T-cell (primary cell): ENCODE data around the gene COX6B1. TPM values are rescaled to one million over a fixed set of nuclear protein-coding genes. Genes with fewer than 3 reads are reported as not detected.

Experiments used
- ATAC-seq, 4 experiments: fragments of 200-7000 bp in 3 of 4; fragments of 150-1000 bp in 1 of 4; cut with Tn5 transposase; replicated peaks in 1 of 4; 1 replicate in 3 of 4; 2 replicates in 1 of 4; pipeline ENCODE4 v1.10.0; 2021; ENCODE audit warnings: moderate library complexity in 3 of 4, mild to moderate bottlenecking in 2 of 4, moderate number of reproducible peaks in 1 of 4
- CTCF ChIA-PET, 2 donors: fragments of 300-600 bp; sonication (Branson Sonifier 250); formaldehyde crosslinking; loops; one replicate each; lab custom pipeline; 2022; ENCODE audit warnings: antibody characterized with exemption in 2 of 2; lab: Charles Lee
- POLR2A ChIA-PET, 2 donors: fragments of 300-600 bp; sonication (Branson Sonifier 250); formaldehyde crosslinking; loops; one replicate each; lab custom pipeline; 2022; ENCODE audit warnings: antibody characterized with exemption in 2 of 2; lab: Charles Lee
- DNase-seq, 35 experiments: peaks; one replicate each; pipeline versions ENCODE4 v3.0.0 to v3.0.0-alpha.2; 2013 to 2023
- H3K27ac ChIP-seq: one replicate; pipeline ENCODE4 v1.5.1; 2013; ENCODE audit warnings: low read length
- H3K27me3 ChIP-seq, 2 experiments: replicated peaks in 1 of 2; 1 replicate in 1 of 2; 2 replicates in 1 of 2; pipeline versions ENCODE4 v1.6.1 to v1.7.0; 2013; ENCODE audit warnings: low read length in 1 of 2, mixed read lengths in 1 of 2; ENCODE audit not compliant: control insufficient read depth in 2 of 2, insufficient read depth in 2 of 2; ENCODE audit errors: extremely low read depth in 1 of 2
- H3K36me3 ChIP-seq, 2 donors: 1 replicate in 1 of 2; 2 replicates in 1 of 2; pipeline versions ENCODE4 v1.6.1 to v1.7.0; 2013; ENCODE audit warnings: low read length in 1 of 2; ENCODE audit not compliant: control insufficient read depth in 2 of 2, insufficient read depth in 1 of 2; ENCODE audit errors: extremely low read depth in 1 of 2
- H3K4me1 ChIP-seq, 2 experiments: 1 replicate in 1 of 2; 2 replicates in 1 of 2; pipeline versions ENCODE4 v1.6.1 to v1.7.0; 2013; ENCODE audit warnings: low read length in 2 of 2, mixed read lengths in 1 of 2; ENCODE audit not compliant: insufficient read depth in 2 of 2, control insufficient read depth in 1 of 2; ENCODE audit errors: extremely low read depth in 1 of 2
- H3K4me3 ChIP-seq, 2 donors: 1 replicate in 1 of 2; 2 replicates in 1 of 2; pipeline versions ENCODE4 v1.5.1 to v1.7.0; 2013; ENCODE audit warnings: mild to moderate bottlenecking in 2 of 2, low read length in 1 of 2, moderate library complexity in 1 of 2; ENCODE audit not compliant: control insufficient read depth in 1 of 2; ENCODE audit errors: extremely low read depth in 1 of 2
- H3K9me3 ChIP-seq: 2 replicates; pipeline ENCODE4 v1.7.0; 2013
- H3K27ac Mint-ChIP-seq, 2 donors: one replicate each; pipeline ENCODE4 v1.8.0; 2020 to 2021; ENCODE audit warnings: mild to moderate bottlenecking in 2 of 2, mixed read lengths in 2 of 2
- H3K27me3 Mint-ChIP-seq, 2 donors: one replicate each; pipeline ENCODE4 v1.8.0; 2021 to 2022; ENCODE audit warnings: mixed read lengths in 2 of 2
- H3K36me3 Mint-ChIP-seq: one replicate; pipeline ENCODE4 v1.8.0; 2021; ENCODE audit warnings: mixed read lengths
- H3K4me1 Mint-ChIP-seq, 3 donors: one replicate each; pipeline ENCODE4 v1.8.0; 2020 to 2022; ENCODE audit warnings: mixed read lengths in 3 of 3, mild to moderate bottlenecking in 1 of 3
- H3K4me3 Mint-ChIP-seq, 3 donors: one replicate each; pipeline ENCODE4 v1.8.0; 2020 to 2022; ENCODE audit warnings: mild to moderate bottlenecking in 3 of 3, mixed read lengths in 3 of 3, moderate library complexity in 3 of 3
- H3K9me3 Mint-ChIP-seq, 3 donors: one replicate each; pipeline ENCODE4 v1.8.0; 2020 to 2022; ENCODE audit warnings: mixed read lengths in 3 of 3
- WGBS: methylation state at CpG from one replicate; pipeline ENCODE4 v1.1.5; 2013; ENCODE audit warnings: missing lambda C conversion rate; ENCODE audit not compliant: insufficient coverage; 5-methylcytosine and 5-hydroxymethylcytosine counted together
- total RNA-seq, 35 experiments: library from RNA in 6 of 35; stranded (reverse) in 6 of 35; fragments of 120-200 nt in 1 of 35; gene quantifications; one replicate each; pipeline versions ENCODE4 v1.2.1 to v1.2.4 and lab custom pipeline; 2013 to 2026

COX6B1 gene
- total RNA-seq, 5 donors from 2014 or later (not counting 1 experiment from before 2014, with no cell fraction given) = 199 to 248 (median 225) TPM

DNA sequence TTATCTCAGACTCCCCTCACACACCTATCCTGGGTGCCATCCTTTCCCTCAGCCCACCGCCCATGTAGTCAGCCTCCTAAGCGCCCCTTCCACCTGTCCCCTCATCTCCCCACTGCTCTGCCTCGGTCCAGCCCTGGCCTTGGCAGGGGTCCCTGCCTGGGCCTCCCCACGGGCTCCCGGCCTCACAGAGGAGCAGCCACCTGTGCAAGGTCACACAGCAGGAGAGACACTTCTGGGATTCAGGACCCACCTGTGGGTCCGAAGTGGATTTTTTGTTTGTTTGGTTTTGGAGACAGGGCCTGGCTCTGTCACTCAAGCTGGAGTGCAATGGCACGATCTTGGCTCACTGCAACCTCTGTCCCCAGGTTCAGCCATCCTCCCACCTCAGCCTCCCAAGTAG is 17.5 kb downstream of the COX6B1 start:
- peaks cover 0 to 2% (median 0%) of the 10 kb centered on the region in 3 donors for H3K4me1 Mint-ChIP-seq
- H3K36me3 ChIP-seq = peaks cover 21 to 40% of the 10 kb centered on the region in 2 donors
- 33% methylated on average over 3 of the region's 7 CpGs for WGBS
- no peaks in the 10 kb centered on the region for H3K9me3 Mint-ChIP-seq
- ATAC-seq = no peak
- no peak overlapping the region for H3K27ac ChIP-seq
- no peak for DNase-seq
- no peaks in the 10 kb centered on the region for H3K9me3 ChIP-seq
- H3K4me3 ChIP-seq = no peak overlapping the region
- ChIA-PET CTCF (no interaction called here), POLR2A (no interaction called here)
- no peaks in the 10 kb centered on the region for H3K4me1 ChIP-seq
- peaks cover 0 to 7% of the 10 kb centered on the region in 2 experiments for H3K27me3 ChIP-seq
- H3K27ac Mint-ChIP-seq = no peak overlapping the region
- H3K4me3 Mint-ChIP-seq = no peak overlapping the region
- H3K36me3 Mint-ChIP-seq = peaks cover 16% of the 10 kb centered on the region
- peaks cover 5 to 12% of the 10 kb centered on the region in 2 donors for H3K27me3 Mint-ChIP-seq

GRCh38 chr19:35666251-35666913 is 18.3 kb downstream of the COX6B1 start, which contains the start of gene UPK1A:
Gene UPK1A (plus strand): TSS chr19:35666517. CDS start chr19:35666813, 296 bp downstream.
- Mint-ChIP-seq H3K4me1 (peaks cover 0 to 2% (median 0%) of the 10 kb centered on the region in 3 donors), H3K36me3 (peaks cover 14% of the 10 kb centered on the region), H3K27me3 (peaks cover 5 to 13% of the 10 kb centered on the region in 2 donors), H3K9me3 (no peaks in the 10 kb centered on the region), H3K4me3 (no peak within 1 kb of the TSS), H3K27ac (no peak within 1 kb of the TSS)
- H3K27ac ChIP-seq = no peak within 1 kb of the TSS
- CTCF ChIA-PET = no interaction called here
- 87% methylated on average over 11 of the region's 16 CpGs for WGBS
- POLR2A ChIA-PET = no interaction called here
- H3K36me3 ChIP-seq = peaks cover 17 to 36% of the 10 kb centered on the region in 2 donors
- DNase-seq = no peak
- no peak within 1 kb of the TSS for H3K4me3 ChIP-seq
- ATAC-seq = no peak
- H3K9me3 ChIP-seq = no peaks in the 10 kb centered on the region
- H3K27me3 ChIP-seq = peaks cover 0 to 14% of the 10 kb centered on the region in 2 experiments
- no peaks in the 10 kb centered on the region for H3K4me1 ChIP-seq

- Mint-ChIP-seq H3K4me3 (no peak overlapping the region), H3K4me1 (peaks cover 8 to 10% (median 8%) of the 10 kb centered on the region in 3 donors), H3K27me3 (peaks cover 14 to 36% of the 10 kb centered on the region in 2 donors), H3K36me3 (no peaks in the 10 kb centered on the region), H3K9me3 (no peaks in the 10 kb centered on the region), H3K27ac (peak overlapping the region in 1 of 2 donors; percentile 70)
- Histone ChIP-seq H3K27ac (no peak overlapping the region), H3K36me3 (peaks cover 7 to 12% of the 10 kb centered on the region in 2 donors), H3K27me3 (peaks cover 9 to 36% of the 10 kb centered on the region in 2 experiments), H3K4me1 (peaks cover 4 to 13% of the 10 kb centered on the region in 2 experiments), H3K9me3 (no peaks in the 10 kb centered on the region), H3K4me3 (no peak overlapping the region)
- DNase-seq = no peak
- CTCF ChIA-PET = no interaction called here
- POLR2A ChIA-PET = no interaction called here
- 72% methylated on average over 6 of the region's 6 CpGs for WGBS
- ATAC-seq = no peak
These were observed 21.4 kb downstream of the COX6B1 start for GRCh38 chr19:35669566-35669965.

DNA sequence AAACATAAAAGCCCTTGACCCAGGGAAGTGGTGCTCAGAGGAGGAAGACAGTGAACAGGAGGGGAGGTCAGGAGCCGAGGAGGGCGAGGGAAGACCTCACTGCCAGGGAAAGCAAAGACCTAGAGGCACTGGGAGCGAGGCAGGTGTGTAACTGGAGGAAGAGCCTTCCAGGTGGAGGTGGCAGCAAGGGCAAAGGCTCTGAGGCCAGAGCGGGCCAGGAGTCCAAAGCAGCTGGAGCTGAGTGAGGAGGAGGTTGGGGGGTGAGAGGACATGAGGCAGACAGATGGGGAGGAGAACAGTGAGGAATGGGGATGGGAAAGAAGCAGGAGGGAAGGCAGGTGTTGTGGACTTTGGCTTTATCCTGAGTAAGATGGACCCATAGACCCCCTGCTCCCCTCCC is 21.9 kb downstream of the COX6B1 start:
- no peak for DNase-seq
- no peak overlapping the region for H3K4me3 Mint-ChIP-seq
- ChIA-PET POLR2A (no interaction called here), CTCF (no interaction called here)
- no peak overlapping the region for H3K27ac Mint-ChIP-seq
- peaks cover 14 to 36% of the 10 kb centered on the region in 2 donors for H3K27me3 Mint-ChIP-seq
- WGBS = 76% methylated on average over 4 of the region's 4 CpGs
- Histone ChIP-seq H3K4me1 (peaks cover 4 to 13% of the 10 kb centered on the region in 2 experiments), H3K36me3 (peaks cover 7 to 8% of the 10 kb centered on the region in 2 donors), H3K27me3 (peaks cover 9 to 39% of the 10 kb centered on the region in 2 experiments), H3K27ac (no peak overlapping the region), H3K9me3 (no peaks in the 10 kb centered on the region), H3K4me3 (no peak overlapping the region)
- ATAC-seq = no peak
- no peaks in the 10 kb centered on the region for H3K9me3 Mint-ChIP-seq
- H3K4me1 Mint-ChIP-seq = peaks cover 8 to 10% (median 8%) of the 10 kb centered on the region in 3 donors
- H3K36me3 Mint-ChIP-seq = no peaks in the 10 kb centered on the region

GRCh38 chr19:35670686-35671085 is 22.6 kb downstream of the COX6B1 start:
- Histone ChIP-seq H3K36me3 (peaks cover under 1 to 4% of the 10 kb centered on the region in 2 donors), H3K27ac (no peak overlapping the region), H3K4me1 (peaks cover 4 to 13% of the 10 kb centered on the region in 2 experiments), H3K27me3 (peaks cover 9 to 41% of the 10 kb centered on the region in 2 experiments), H3K4me3 (no peak overlapping the region), H3K9me3 (no peaks in the 10 kb centered on the region)
- WGBS = no CpG with 5 or more reads among the region's 1 CpG
- DNase-seq = no peak
- Mint-ChIP-seq H3K4me3 (no peak overlapping the region), H3K27ac (no peak overlapping the region), H3K27me3 (peaks cover 15 to 37% of the 10 kb centered on the region in 2 donors), H3K4me1 (peaks cover 8 to 10% (median 8%) of the 10 kb centered on the region in 3 donors), H3K36me3 (no peaks in the 10 kb centered on the region), H3K9me3 (no peaks in the 10 kb centered on the region)
- CTCF ChIA-PET = interaction anchor here in 1 of 2 donors (0.6 kb wide), 1 partner anchor 73 kb away, joined by 5 read pairs; no protein-coding TSS in a partner anchor
- POLR2A ChIA-PET = no interaction called here
- ATAC-seq = no peak

DNA sequence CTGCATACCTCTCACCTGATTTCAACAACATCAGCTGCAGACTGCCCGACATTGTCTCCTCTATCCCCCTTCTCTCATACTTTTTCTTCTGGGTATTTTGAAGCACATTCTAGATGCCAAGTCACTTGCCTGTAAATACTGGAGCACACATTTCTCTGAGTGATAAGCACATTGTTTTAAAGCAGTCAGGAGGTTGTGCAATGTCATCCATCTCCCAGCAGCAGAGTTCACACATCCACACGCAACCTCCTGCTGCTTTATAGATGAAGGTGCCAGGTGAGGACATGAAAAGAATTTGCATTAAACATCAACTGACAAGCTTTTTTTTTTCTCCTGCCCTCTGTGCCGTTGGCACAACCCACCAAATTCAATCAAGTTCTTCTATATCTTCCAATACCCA is 23.7 kb downstream of the COX6B1 start:
- Mint-ChIP-seq H3K9me3 (no peaks in the 10 kb centered on the region), H3K4me1 (peaks cover 8 to 10% (median 8%) of the 10 kb centered on the region in 3 donors), H3K4me3 (peak overlapping the region in 1 of 3 donors; percentile 34), H3K27ac (peak overlapping the region in 1 of 2 donors; percentile 72), H3K27me3 (peaks cover 17 to 42% of the 10 kb centered on the region in 2 donors), H3K36me3 (no peaks in the 10 kb centered on the region)
- WGBS = 67% methylated on average over 1 of the region's 3 CpGs
- no peak for ATAC-seq
- CTCF ChIA-PET = no interaction called here
- Histone ChIP-seq H3K9me3 (no peaks in the 10 kb centered on the region), H3K27me3 (peaks cover 9 to 41% of the 10 kb centered on the region in 2 experiments), H3K36me3 (no peaks in the 10 kb centered on the region), H3K4me3 (no peak overlapping the region), H3K4me1 (peaks cover 4 to 13% of the 10 kb centered on the region in 2 experiments), H3K27ac (no peak overlapping the region)
- no peak for DNase-seq
- POLR2A ChIA-PET = interaction anchor here in 1 of 2 donors (0.6 kb wide), 1 partner anchor 10 kb away, joined by 5 read pairs; no protein-coding TSS in a partner anchor
